ENCODE data around the gene AKR1B15.
"Not testable (repeated sequence)": the region's sequence is repeated elsewhere in the genome, so short reads cannot be mapped to it uniquely, and the experiment has no call there.

Gene AKR1B15

GRCh38 chr7:134567368-134567767 is 18.5 kb downstream of the AKR1B15 start:
- DNase-seq, result no peak

- not testable (repeated sequence) for DNase-seq
These were observed 21.1 kb downstream of the AKR1B15 start for GRCh38 chr7:134569962-134570361.

- DNase-seq, result no peak
These were observed 22.2 kb downstream of the AKR1B15 start for GRCh38 chr7:134571101-134571500.

GRCh38 chr7:134571746-134572461 is 23.0 kb downstream of the AKR1B15 start:
- no peak for DNase-seq

- no peak for DNase-seq
These were observed 25.4 kb downstream of the AKR1B15 start for GRCh38 chr7:134574322-134574721.

GRCh38 chr7:134584290-134584689 is 35.4 kb downstream of the AKR1B15 start:
- no peak for DNase-seq

GRCh38 chr7:134585897-134586296 is 37.0 kb downstream of the AKR1B15 start:
- DNase-seq, result no peak

GRCh38 chr7:134587750-134588149 is 38.8 kb downstream of the AKR1B15 start:
- no peak for DNase-seq

GRCh38 chr7:134589491-134589941 is 40.6 kb downstream of the AKR1B15 start:
- DNase-seq, result no peak

- no peak for DNase-seq
These were observed 44.9 kb downstream of the AKR1B15 start for GRCh38 chr7:134593530-134594392.

GRCh38 chr7:134594877-134595276 is 46.0 kb downstream of the AKR1B15 start:
- DNase-seq, result no peak

- DNase-seq, result no peak
These were observed 50.5 kb downstream of the AKR1B15 start for GRCh38 chr7:134599371-134599770.

GRCh38 chr7:134601459-134601858 is 52.5 kb downstream of the AKR1B15 start:
- DNase-seq, result no peak

- DNase-seq, result peak; percentile 73
These were observed 54.1 kb downstream of the AKR1B15 start for GRCh38 chr7:134602881-134603451.

- DNase-seq, result no peak
These were observed 57.3 kb downstream of the AKR1B15 start for GRCh38 chr7:134605978-134606923.

GRCh38 chr7:134611611-134612151 is 62.8 kb downstream of the AKR1B15 start:
- DNase-seq, result no peak

GRCh38 chr7:134612197-134612596 is 63.3 kb downstream of the AKR1B15 start:
- no peak for DNase-seq

GRCh38 chr7:134613623-134614347 is 64.9 kb downstream of the AKR1B15 start:
- DNase-seq, result no peak

- no peak for DNase-seq
These were observed 67.7 kb downstream of the AKR1B15 start for GRCh38 chr7:134616611-134617010.

- DNase-seq, result no peak
These were observed 70.0 kb downstream of the AKR1B15 start for GRCh38 chr7:134618756-134619530.

Measured in SIG-M5 (cell line).